H1 (cell line): ENCODE measurements around the gene SMG9. TPM values are rescaled to one million over a fixed set of nuclear protein-coding genes. Genes with fewer than 3 reads are reported as not detected.

Experiments used
- CTCF ChIA-PET: fragments of 300-600 bp; sonication (Branson Sonifier 250); formaldehyde crosslinking; loops from one replicate; lab custom pipeline; 2021; ENCODE audit not compliant: partially characterized antibody; lab: Charles Lee
- POLR2A ChIA-PET: fragments of 300-600 bp; sonication (Branson Sonifier 250); formaldehyde crosslinking; loops from one replicate; lab custom pipeline; 2021; ENCODE audit warnings: inconsistent platforms; ENCODE audit not compliant: partially characterized antibody; lab: Charles Lee
- DNase-seq, 2 experiments: peaks; one replicate each; pipeline versions ENCODE4 v3.0.0 to v3.0.0-alpha.2; 2010 to 2022; ENCODE audit warnings: low spot score in 2 of 2, low read depth in 1 of 2, mixed read lengths in 1 of 2
- FAIRE-seq: peaks from 2 replicates; lab custom pipeline; 2011; peaks lifted over from hg19 to GRCh38; lab: Jason Lieb, UNC
- H2AFZ ChIP-seq: 2 replicates; pipeline ENCODE4 v1.8.1; 2012; ENCODE audit warnings: low read length, inconsistent platforms
- H2AK5ac ChIP-seq: 2 replicates; pipeline ENCODE4 v1.6.1; 2013; ENCODE audit warnings: low read depth, low read length
- H2BK120ac ChIP-seq: replicated peaks from 2 replicates; pipeline ENCODE3; 2013; ENCODE audit warnings: low read depth, low read length, inconsistent platforms
- H2BK12ac ChIP-seq: 2 replicates; pipeline ENCODE4 v1.6.1; 2013; ENCODE audit warnings: low read depth, low read length
- H2BK15ac ChIP-seq: 2 replicates; pipeline ENCODE4 v1.6.1; 2013; ENCODE audit warnings: low read length
- H2BK20ac ChIP-seq: 2 replicates; pipeline ENCODE4 v1.6.1; 2013; ENCODE audit warnings: low read length
- H2BK5ac ChIP-seq: 2 replicates; pipeline ENCODE4 v1.6.1; 2013; ENCODE audit warnings: low read depth, low read length
- H3K14ac ChIP-seq: 2 replicates; pipeline ENCODE4 v1.6.1; 2013; ENCODE audit warnings: inconsistent platforms; ENCODE audit not compliant: insufficient read length
- H3K18ac ChIP-seq: 2 replicates; pipeline ENCODE4 v1.6.1; 2013; ENCODE audit warnings: low read length; ENCODE audit errors: extremely low read depth
- H3K23ac ChIP-seq: 2 replicates; pipeline ENCODE4 v1.6.1; 2013; ENCODE audit warnings: inconsistent platforms; ENCODE audit not compliant: insufficient read length
- H3K23me2 ChIP-seq: 2 replicates; pipeline ENCODE4 v1.6.1; 2013; ENCODE audit warnings: low read depth, low read length
- H3K27ac ChIP-seq: 2 replicates; pipeline ENCODE4 v1.6.1; 2011; ENCODE audit warnings: low read depth, low read length, inconsistent platforms
- H3K27me3 ChIP-seq, 4 experiments: replicated peaks in 1 of 4; 1 replicate in 1 of 4; 2 replicates in 3 of 4; pipeline versions ENCODE4 v1.6.1 to v1.8.1; 2011 to 2013; ENCODE audit warnings: low read length in 3 of 4, mild to moderate bottlenecking in 3 of 4, inconsistent platforms in 2 of 4, mixed read lengths in 2 of 4, moderate library complexity in 1 of 4; ENCODE audit not compliant: control insufficient read depth in 3 of 4, insufficient read depth in 3 of 4; ENCODE audit errors: extremely low read depth in 1 of 4
- H3K36me3 ChIP-seq, 4 experiments: 2 replicates each; pipeline versions ENCODE4 v1.6.1 to v1.8.1; 2011 to 2013; ENCODE audit warnings: mild to moderate bottlenecking in 4 of 4, low read length in 3 of 4, moderate library complexity in 2 of 4, control low read depth in 1 of 4, inconsistent platforms in 1 of 4; ENCODE audit not compliant: insufficient read depth in 4 of 4, control insufficient read depth in 2 of 4
- H3K4ac ChIP-seq: replicated peaks from 2 replicates; pipeline ENCODE3; 2013; ENCODE audit warnings: low read length, low read depth, mixed read lengths, inconsistent platforms; ENCODE audit not compliant: insufficient read length
- H3K4me1 ChIP-seq, 4 experiments: replicated peaks in 1 of 4; 1 replicate in 1 of 4; 2 replicates in 3 of 4; pipeline versions ENCODE4 v1.6.1 to v1.8.1; 2011 to 2013; ENCODE audit warnings: low read length in 3 of 4, inconsistent platforms in 2 of 4, mixed read lengths in 1 of 4; ENCODE audit not compliant: insufficient read depth in 4 of 4, control insufficient read depth in 3 of 4
- H3K4me2 ChIP-seq, 2 experiments: 2 replicates each; pipeline versions ENCODE4 v1.6.1 to v1.8.1; 2011 to 2013; ENCODE audit warnings: low read depth in 2 of 2, low read length in 2 of 2, control low read depth in 1 of 2, inconsistent platforms in 1 of 2, mild to moderate bottlenecking in 1 of 2; ENCODE audit not compliant: insufficient read depth in 1 of 2
- H3K4me3 ChIP-seq, 4 experiments: fragments of 200-600, 300-600 bp in 1 of 4; sonication (generic), shearing (Covaris generic), sonication (Bioruptor Twin) in 1 of 4; 2 replicates each; pipeline versions ENCODE4 v1.5.1 to v1.8.1; 2011 to 2016; ENCODE audit warnings: low read length in 4 of 4, low read depth in 3 of 4, control low read depth in 2 of 4, inconsistent platforms in 2 of 4, mild to moderate bottlenecking in 2 of 4, mixed read lengths in 1 of 4, moderate library complexity in 1 of 4; ENCODE audit not compliant: insufficient read depth in 2 of 4; ENCODE audit errors: extremely low read depth in 1 of 4
- H3K56ac ChIP-seq: replicated peaks from 2 replicates; pipeline ENCODE3; 2013; ENCODE audit warnings: low read depth, mild to moderate bottlenecking, mixed read lengths, low read length, inconsistent platforms; ENCODE audit not compliant: insufficient read length
- H3K79me1 ChIP-seq: 2 replicates; pipeline ENCODE4 v1.6.1; 2013; ENCODE audit warnings: low read depth, low read length, control low read depth
- H3K79me2 ChIP-seq, 2 experiments: 2 replicates each; pipeline versions ENCODE4 v1.6.1 to v1.8.1; 2012 to 2013; ENCODE audit warnings: low read length in 2 of 2, mild to moderate bottlenecking in 2 of 2, inconsistent platforms in 1 of 2; ENCODE audit not compliant: insufficient read depth in 2 of 2, control insufficient read depth in 1 of 2
- H3K9ac ChIP-seq, 4 experiments: replicated peaks in 1 of 4; 1 replicate in 1 of 4; 2 replicates in 3 of 4; pipeline versions ENCODE4 v1.6.1 to v1.8.1; 2011 to 2013; ENCODE audit warnings: low read depth in 3 of 4, low read length in 3 of 4, control low read depth in 2 of 4, mild to moderate bottlenecking in 2 of 4, moderate library complexity in 2 of 4, inconsistent platforms in 1 of 4; ENCODE audit errors: extremely low read depth in 1 of 4
- H3K9me3 ChIP-seq, 2 experiments: 2 replicates each; pipeline versions ENCODE4 v1.6.1 to v1.8.1; 2012 to 2013; ENCODE audit warnings: mild to moderate bottlenecking in 2 of 2, moderate library complexity in 2 of 2, control low read depth in 1 of 2, inconsistent platforms in 1 of 2, low read depth in 1 of 2, low read length in 1 of 2, mixed read lengths in 1 of 2; ENCODE audit not compliant: insufficient read depth in 2 of 2
- H4K20me1 ChIP-seq, 2 experiments: replicated peaks in 1 of 2; 2 replicates each; pipeline versions ENCODE3 to v1.8.1; 2011 to 2013; ENCODE audit warnings: inconsistent platforms in 2 of 2, low read length in 2 of 2, mild to moderate bottlenecking in 1 of 2; ENCODE audit not compliant: insufficient read depth in 2 of 2, control insufficient read depth in 1 of 2
- H4K5ac ChIP-seq: 2 replicates; pipeline ENCODE4 v1.6.1; 2013; ENCODE audit warnings: low read length, low read depth, mixed read lengths, inconsistent platforms; ENCODE audit not compliant: insufficient read length
- H4K8ac ChIP-seq: 2 replicates; pipeline ENCODE4 v1.8.0; 2013; ENCODE audit warnings: mild to moderate bottlenecking, moderate library complexity, low read length, inconsistent platforms; ENCODE audit not compliant: insufficient read depth; ENCODE audit errors: extremely low read depth
- H4K91ac ChIP-seq: replicated peaks from 2 replicates; pipeline ENCODE3; 2013; ENCODE audit warnings: low read length, mixed read lengths, inconsistent platforms; ENCODE audit not compliant: insufficient read length
- EGR1 ChIP-seq: IDR thresholded peaks from 2 replicates; pipeline ENCODE4 v1.6.1; 2011; ENCODE audit warnings: low read depth, low read length, borderline replicate concordance
- HDAC2 ChIP-seq, 2 experiments: fragments of 300-600 bp in 1 of 2; sonication (generic) in 1 of 2; IDR thresholded peaks; 2 replicates each; pipeline ENCODE4 v1.6.1; 2011 to 2012; ENCODE audit warnings: low read depth in 2 of 2, low read length in 2 of 2, mild to moderate bottlenecking in 2 of 2, moderate library complexity in 2 of 2, borderline replicate concordance in 1 of 2, inconsistent platforms in 1 of 2
- RBBP5 ChIP-seq: IDR thresholded peaks from 2 replicates; pipeline ENCODE4 v1.7.1; 2012; ENCODE audit warnings: low read depth, mild to moderate bottlenecking, inconsistent platforms, low read length, moderate library complexity, borderline replicate concordance
- WGBS, 2 experiments: shearing (Covaris generic) in 1 of 2; methylation state at CpG; one replicate each; pipeline versions ENCODE4 v1.1.6 to v1.1.7; 2013 to 2015; ENCODE audit warnings: low lambda C conversion rate in 2 of 2, mixed read lengths in 2 of 2, inconsistent platforms in 1 of 2, low coverage in 1 of 2, missing lambda C conversion rate in 1 of 2; ENCODE audit not compliant: insufficient replicate concordance in 2 of 2, insufficient coverage in 1 of 2, insufficient read length in 1 of 2; ENCODE audit errors: extremely low coverage in 1 of 2, missing lambda C conversion rate in 1 of 2; 5-methylcytosine and 5-hydroxymethylcytosine counted together
- polyA plus RNA-seq, 7 experiments: library from polyadenylated mRNA; depleted of rRNA in 3 of 7; stranded (reverse) in 5 of 7; unstranded in 2 of 7; fragments of >200 nt in 5 of 7; fragments of 200-250 nt in 2 of 7; gene quantifications; 1 replicate in 5 of 7; 2 replicates in 1 of 7; 4 replicates in 1 of 7; pipeline versions ENCODE4 v1.2.1 to v1.2.3, GENCODE V29; 2011 to 2013; ENCODE audit warnings: missing spikeins in 2 of 7, mixed read lengths in 2 of 7
- total RNA-seq: library from RNA; stranded (reverse); fragmentation: NEBNext Ultra II Directional; extraction: Animal tissue kit (Norgen Biotek cat#: 25700); gene quantifications from 2 replicates; pipeline ENCODE4 v1.2.1, GENCODE V29; 2021

The SMG9 gene
- total and polyA plus RNA-seq, 2 of the 8 experiments (the other 6 are each of a cell fraction or from before 2014, with no cell fraction given), result 20.4 to 28.7 TPM

DNA sequence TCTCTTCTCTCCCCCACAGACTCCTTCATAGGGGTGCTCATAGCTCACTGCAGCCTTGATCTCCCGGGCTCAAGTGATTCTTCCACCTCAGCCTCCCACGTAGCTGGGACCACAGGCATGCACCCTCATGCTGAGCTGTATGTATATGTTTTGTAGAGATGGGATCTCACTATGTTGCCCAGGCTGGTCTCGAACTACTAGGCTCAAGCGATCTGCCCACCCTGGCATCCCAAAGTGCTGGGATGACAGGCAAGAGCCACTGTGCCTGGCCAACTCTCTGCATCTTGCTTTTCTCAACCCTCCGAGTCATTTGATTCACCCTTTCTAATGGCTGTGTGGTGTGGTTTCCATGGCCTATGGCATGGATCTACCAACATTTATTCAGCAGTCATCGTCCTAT is 49.0 kb downstream of the SMG9 start:
- H3K4me3 ChIP-seq, result no peak overlapping the region
- H2AK5ac ChIP-seq, result no peak overlapping the region
- FAIRE-seq (no peak), DNase-seq (no peak)
- no peaks in the 10 kb centered on the region for H3K79me1 ChIP-seq
- H2BK12ac ChIP-seq, result no peak overlapping the region
- no peaks in the 10 kb centered on the region for H3K27me3 ChIP-seq
- TF ChIP-seq EGR1, result no peak
- TF ChIP-seq HDAC2 (IDR thresholded peaks at IDR 0.05; ENCODE audit: borderline replicate concordance in 1 of 2, low read depth in 2 of 2, low read length in 2 of 2), result no peak
- no peak for TF ChIP-seq RBBP5
- H3K79me2 ChIP-seq, result no peaks in the 10 kb centered on the region
- no peaks in the 10 kb centered on the region for H3K36me3 ChIP-seq
- H3K4me2 ChIP-seq, result no peak overlapping the region
- WGBS, 2 experiments, result 75% methylated on average over 6 of the region's 6 CpGs; no CpG with 5 or more reads in 1 of the 2 experiments
- H2BK5ac ChIP-seq, result no peak overlapping the region
- no peak overlapping the region for H3K23ac ChIP-seq
- CTCF ChIA-PET, result interaction anchor here (0.6 to 1.0 kb wide), 3 partner anchors 11 to 63 kb away, joined by 3 to 4 read pairs (median 3); no protein-coding TSS in a partner anchor
- no peaks in the 10 kb centered on the region for H3K23me2 ChIP-seq
- H4K8ac ChIP-seq, result no peak overlapping the region
- H3K9ac ChIP-seq, result no peak overlapping the region
- peaks cover 5 to 7% of the 10 kb centered on the region in 2 experiments; a peak in 3 of 4 replicates for H3K9me3 ChIP-seq
- H4K91ac ChIP-seq, result no peak overlapping the region
- no peak overlapping the region for H3K18ac ChIP-seq
- H3K4me1 ChIP-seq, result no peaks in the 10 kb centered on the region
- H2AFZ ChIP-seq, result no peak overlapping the region
- H2BK120ac ChIP-seq, result no peak overlapping the region
- H2BK20ac ChIP-seq, result no peak overlapping the region
- no peak overlapping the region for H3K27ac ChIP-seq
- H3K56ac ChIP-seq, result no peak overlapping the region
- H2BK15ac ChIP-seq, result no peak overlapping the region
- H3K14ac ChIP-seq, result no peak overlapping the region
- H4K5ac ChIP-seq, result no peak overlapping the region
- H4K20me1 ChIP-seq, result no peaks in the 10 kb centered on the region
- POLR2A ChIA-PET, result no interaction called here
- H3K4ac ChIP-seq, result no peak overlapping the region
